Left ventricle myocardium inferior (tissue), 1 donor: ENCODE measurements around the gene FRZB. TPM values are rescaled to one million over a fixed set of nuclear protein-coding genes. Genes with fewer than 3 reads are reported as not detected.

Source experiments
- DNase-seq: peaks from one replicate; pipeline ENCODE4 v3.0.0-alpha.2; 2020
- H3K27ac ChIP-seq: fragments of 200-600 bp; replicated peaks from 2 replicates; pipeline ENCODE4 v1.8.0; 2021
- H3K27me3 ChIP-seq: fragments of 200-600 bp; 2 replicates; pipeline ENCODE4 v1.8.0; 2021; ENCODE audit warnings: low read depth
- H3K36me3 ChIP-seq: fragments of 200-600 bp; 2 replicates; pipeline ENCODE4 v1.8.0; 2021
- H3K4me1 ChIP-seq: fragments of 200-600 bp; 2 replicates; pipeline ENCODE4 v1.8.0; 2021
- H3K4me3 ChIP-seq: fragments of 200-600 bp; 2 replicates; pipeline ENCODE4 v1.8.0; 2021; ENCODE audit warnings: mild to moderate bottlenecking, moderate library complexity
- H3K9me3 ChIP-seq: fragments of 200-600 bp; replicated peaks from 2 replicates; pipeline ENCODE4 v1.8.0; 2021
- CTCF ChIP-seq: fragments of 200-600 bp; IDR thresholded peaks from 2 replicates; pipeline ENCODE4 v1.8.0; 2021; ENCODE audit warnings: antibody characterized with exemption, mild to moderate bottlenecking, borderline replicate concordance
- intact Hi-C: fragments of 100-400 bp; cut with micrococcal nuclease; formaldehyde crosslinking; loops from one replicate; pipeline ENCODE4 v1.11.0; 2022
- total RNA-seq: library from RNA; stranded (reverse); fragmentation: NEBNext Ultra II Directional; extraction: Animal tissue kit (Norgen Biotek cat#: 25700); gene quantifications from one replicate; pipeline ENCODE4 v1.2.1, GENCODE V29; 2021
- donor health status: DM: no; HTN: yes; CAD: no; lungs with severe emphysema.

Gene FRZB
- total RNA-seq, 1 donor from 2014 or later = 2.2 TPM

- H3K27ac ChIP-seq = no peak overlapping the region
- TF ChIP-seq CTCF = no peak
- H3K9me3 ChIP-seq = no peaks in the 10 kb centered on the region
- no peaks in the 10 kb centered on the region for H3K36me3 ChIP-seq
- intact Hi-C loops = no loop called here
- no peak overlapping the region for H3K4me3 ChIP-seq
- peaks cover 10% of the 10 kb centered on the region for H3K4me1 ChIP-seq
- no peak for DNase-seq
- no peaks in the 10 kb centered on the region for H3K27me3 ChIP-seq
These were observed 74.0 kb downstream of the FRZB start for GRCh38 chr2:182792441-182792840.

GRCh38 chr2:182784777-182785176, 81.7 kb downstream of the FRZB start:
- no peaks in the 10 kb centered on the region for H3K27me3 ChIP-seq
- no peak for DNase-seq
- intact Hi-C loops = loop anchor here (5.0 to 10.0 kb wide), 2 partner anchors 138 to 190 kb away; no protein-coding TSS in a partner anchor
- no peak overlapping the region for H3K4me3 ChIP-seq
- H3K9me3 ChIP-seq = peaks cover 11% of the 10 kb centered on the region
- peak; percentile 68 for TF ChIP-seq CTCF
- peaks cover 12% of the 10 kb centered on the region for H3K36me3 ChIP-seq
- H3K4me1 ChIP-seq = no peaks in the 10 kb centered on the region
- no peak overlapping the region for H3K27ac ChIP-seq

GRCh38 chr2:182784058-182784706, 82.3 kb downstream of the FRZB start:
- no peak for TF ChIP-seq CTCF
- Histone ChIP-seq H3K36me3 (peaks cover 12% of the 10 kb centered on the region), H3K4me3 (no peak overlapping the region), H3K9me3 (peaks cover 11% of the 10 kb centered on the region), H3K27me3 (no peaks in the 10 kb centered on the region), H3K4me1 (no peaks in the 10 kb centered on the region), H3K27ac (no peak overlapping the region)
- intact Hi-C loops = loop anchor here (10.0 kb wide), 1 partner anchor 191 kb away; no protein-coding TSS in a partner anchor
- DNase-seq = no peak

Other genes starting within 250 kb of the FRZB start
- 55.8 TPM for gene DNAJC10, start 150.4 kb downstream of the FRZB start, total RNA-seq
- 142 TPM for gene NCKAP1, start 171.8 kb upstream of the FRZB start, total RNA-seq
- gene DUSP19, start 212.1 kb upstream of the FRZB start, total RNA-seq = 11.4 TPM